HepG2 (cell line): ENCODE measurements around the gene ACACB. TPM values are rescaled to one million over a fixed set of nuclear protein-coding genes. Genes with fewer than 3 reads are reported as not detected.

Source experiments
- ATAC-seq: fragments of 200-7000 bp; cut with Tn5 transposase; 3 replicates; pipeline ENCODE4 v1.9.1; 2020; ENCODE audit warnings: mild to moderate bottlenecking, moderate library complexity
- BruUV-seq: library from RNA; stranded (reverse); fragments of 400-500 nt; replicated peaks from 2 replicates; lab custom pipeline; 2021; lab: Mats Ljungman, UMichigan
- CTCF ChIA-PET: fragments of 300-600 bp; formaldehyde crosslinking; extraction: SDS; loops from one replicate; lab custom pipeline; 2021; ENCODE audit warnings: low total read pairs, inconsistent platforms, low intra/inter-chr PET ratio; lab: Yijun Ruan, JAX
- POLR2A ChIA-PET: fragments of 350-600 bp; sonication (Branson Sonifier 250); formaldehyde crosslinking; loops from one replicate; lab custom pipeline; 2020; ENCODE audit warnings: antibody characterized with exemption, inconsistent platforms; lab: Yijun Ruan, JAX
- DNase-seq: peaks from one replicate; pipeline ENCODE4 v3.0.0-alpha.2; 2015; ENCODE audit warnings: low spot score
- FAIRE-seq: peaks from 3 replicates; lab custom pipeline; 2011; peaks lifted over from hg19 to GRCh38; lab: Jason Lieb, UNC
- H2AFZ ChIP-seq: one replicate; pipeline ENCODE4 v1.6.1; 2011; ENCODE audit warnings: low read length, inconsistent platforms
- H3K27ac ChIP-seq: fragments of 300-600 bp; 3 replicates; pipeline ENCODE4 v1.8.0; 2011; ENCODE audit warnings: mixed run types, mild to moderate bottlenecking, mixed read lengths, low read length, inconsistent platforms; ENCODE audit not compliant: insufficient read depth; ENCODE audit errors: extremely low read length
- H3K27me3 ChIP-seq, 2 experiments: fragments of 200-600 bp in 1 of 2; 2 replicates in 1 of 2; 3 replicates in 1 of 2; pipeline versions ENCODE4 v1.6.0 to v1.8.0; 2011; ENCODE audit warnings: low read length in 2 of 2, mild to moderate bottlenecking in 2 of 2, moderate library complexity in 2 of 2, inconsistent platforms in 1 of 2; ENCODE audit not compliant: insufficient read depth in 2 of 2, control insufficient read depth in 1 of 2
- H3K36me3 ChIP-seq, 2 experiments: fragments of 200-600 bp in 1 of 2; replicated peaks in 1 of 2; 2 replicates in 1 of 2; 3 replicates in 1 of 2; pipeline versions ENCODE4 v1.5.1 to v1.8.0; 2011; ENCODE audit warnings: low read length in 2 of 2, inconsistent platforms in 1 of 2; ENCODE audit not compliant: insufficient read depth in 2 of 2, control insufficient read depth in 1 of 2
- H3K4me1 ChIP-seq: 2 replicates; pipeline ENCODE4 v1.5.1; 2012; ENCODE audit warnings: low read length, inconsistent platforms; ENCODE audit not compliant: insufficient read depth
- H3K4me2 ChIP-seq: 2 replicates; pipeline ENCODE4 v1.6.0; 2011; ENCODE audit warnings: low read depth, low read length, inconsistent platforms
- H3K4me3 ChIP-seq, 3 experiments: fragments of 200-600 bp in 1 of 3; sonication (generic), shearing (Covaris generic) in 1 of 3; replicated peaks in 1 of 3; 2 replicates each; pipeline ENCODE4 v1.5.1; 2011 to 2016; ENCODE audit warnings: low read length in 3 of 3, inconsistent platforms in 2 of 3, low read depth in 2 of 3, mild to moderate bottlenecking in 2 of 3, control low read depth in 1 of 3, mixed read lengths in 1 of 3; ENCODE audit not compliant: insufficient read depth in 1 of 3
- H3K79me2 ChIP-seq: one replicate; pipeline ENCODE4 v1.6.1; 2011; ENCODE audit warnings: low read length, inconsistent platforms; ENCODE audit not compliant: insufficient read depth
- H3K9ac ChIP-seq: 2 replicates; pipeline ENCODE4 v1.6.0; 2011; ENCODE audit warnings: mild to moderate bottlenecking, low read depth, low read length, inconsistent platforms; ENCODE audit not compliant: insufficient read depth
- H3K9me3 ChIP-seq: 2 replicates; pipeline ENCODE4 v1.5.1; 2012; ENCODE audit warnings: mild to moderate bottlenecking, low read length
- H4K20me1 ChIP-seq: 2 replicates; pipeline ENCODE4 v1.6.0; 2011; ENCODE audit warnings: inconsistent platforms, mild to moderate bottlenecking, low read length, moderate library complexity; ENCODE audit not compliant: insufficient read depth
- ARNT ChIP-seq: fragments of 450-650 bp; IDR thresholded peaks from 2 replicates; pipeline ENCODE4 v1.6.1; 2017
- FOXA1 ChIP-seq, 2 experiments: fragments of 450-650 bp in 1 of 2; sonication (generic) in 1 of 2; formaldehyde crosslinking in 1 of 2; IDR thresholded peaks; 2 replicates each; pipeline versions ENCODE4 v1.4.0 to v1.6.1; 2016 to 2020; ENCODE audit warnings: missing genetic modification reagents in 1 of 2
- HMGA1 ChIP-seq: sonication (generic); formaldehyde crosslinking; conservative IDR thresholded peaks from 2 replicates; pipeline ENCODE4 v1.4.0; 2020; ENCODE audit warnings: missing genetic modification reagents
- IKZF4 ChIP-seq: sonication (generic); formaldehyde crosslinking; IDR thresholded peaks from 2 replicates; pipeline ENCODE4 v1.5.1; 2020; ENCODE audit warnings: borderline replicate concordance, mild to moderate bottlenecking, low read depth, missing genetic modification reagents; ENCODE audit errors: not compliant biosample characterization
- MATR3 ChIP-seq: sonication (generic); formaldehyde crosslinking; IDR thresholded peaks from 2 replicates; pipeline ENCODE4 v1.4.0; 2020; ENCODE audit warnings: missing genetic modification reagents
- MIER3 ChIP-seq: IDR thresholded peaks from 2 replicates; pipeline ENCODE4 v1.6.1; 2016; ENCODE audit warnings: missing compliant biosample characterization, borderline replicate concordance
- MYPOP ChIP-seq: sonication (generic); formaldehyde crosslinking; IDR thresholded peaks from 2 replicates; pipeline ENCODE4 v1.8.1; 2023; ENCODE audit warnings: mild to moderate bottlenecking, moderate library complexity, missing genetic modification reagents
- RARG ChIP-seq: sonication (generic); formaldehyde crosslinking; IDR thresholded peaks from 2 replicates; pipeline ENCODE4 v1.4.0; 2020; ENCODE audit warnings: low read depth, mild to moderate bottlenecking, missing genetic modification reagents
- SIN3A ChIP-seq: IDR thresholded peaks from 2 replicates; pipeline ENCODE4 v1.6.1; 2011; ENCODE audit warnings: low read depth, mild to moderate bottlenecking, control low read depth, low read length, borderline replicate concordance
- ZBTB7B ChIP-seq: sonication (generic); formaldehyde crosslinking; IDR thresholded peaks from 2 replicates; pipeline ENCODE4 v1.4.0; 2020; ENCODE audit warnings: missing genetic modification reagents
- ZNF232 ChIP-seq: sonication (generic); formaldehyde crosslinking; IDR thresholded peaks from 2 replicates; pipeline ENCODE4 v1.4.0; 2020; ENCODE audit warnings: missing genetic modification reagents, borderline replicate concordance
- ZNF552 ChIP-seq: sonication (generic); formaldehyde crosslinking; IDR thresholded peaks from 2 replicates; pipeline ENCODE4 v1.9.0; 2022; ENCODE audit warnings: missing genetic modification reagents, mild to moderate bottlenecking, borderline replicate concordance
- ZSCAN30 ChIP-seq: sonication (generic); formaldehyde crosslinking; IDR thresholded peaks from 2 replicates; pipeline ENCODE4 v1.5.0; 2020; ENCODE audit warnings: mild to moderate bottlenecking, missing genetic modification reagents
- WGBS: methylation state at CpG from one replicate; pipeline ENCODE4 v1.1.6; 2017; ENCODE audit warnings: low lambda C conversion rate; 5-methylcytosine and 5-hydroxymethylcytosine counted together
- in situ Hi-C: cut with HindIII; loops from 2 replicates; pipeline ENCODE4 v1.10.0; 2017; ENCODE audit warnings: low pct_unique_long_range_greater_than_20kb; ENCODE audit not compliant: extremely low pct_ligation_motif_present
- intact Hi-C: fragments of 100-400 bp; cut with micrococcal nuclease; formaldehyde crosslinking; loops from one replicate; pipeline ENCODE4 v1.10.0; 2022; ENCODE audit not compliant: unreplicated experiment
- polyA plus RNA-seq, 8 experiments: library from polyadenylated mRNA; depleted of rRNA in 3 of 8; stranded (reverse) in 7 of 8; unstranded in 1 of 8; fragments of >200 nt; fragmentation: Illumina TruSeq in 4 of 8; extraction: Trizol in 4 of 8; gene quantifications; 2 replicates each; pipeline versions ENCODE4 v1.2.1 to v1.2.3, GENCODE V29; 2011 to 2016; ENCODE audit warnings: low read depth in 4 of 8, missing spikeins in 1 of 8, mixed read lengths in 1 of 8; ENCODE audit not compliant: insufficient read depth in 1 of 8
- total RNA-seq, 5 experiments: library from RNA; depleted of rRNA; stranded (reverse); fragments of >200 nt; fragmentation: Illumina TruSeq; extraction: Trizol; gene quantifications; 2 replicates each; pipeline ENCODE4 v1.2.3, GENCODE V29; 2016; ENCODE audit warnings: low read depth in 1 of 5
- TF ChIP-seq, protein P1 (sequence below): sonication (generic); formaldehyde crosslinking; IDR thresholded peaks from 2 replicates; pipeline ENCODE4 v1.4.0; 2020; ENCODE audit warnings: missing genetic modification reagents
- TF ChIP-seq, protein P2 (sequence below): sonication (generic); formaldehyde crosslinking; IDR thresholded peaks from 2 replicates; pipeline ENCODE4 v1.5.0; 2020; ENCODE audit warnings: missing genetic modification reagents

ACACB gene
- total and polyA plus RNA-seq, 2 of the 13 experiments (the other 11 are each of a cell fraction or from before 2014, with no cell fraction given), result 6.2 to 8.6 TPM

DNA sequence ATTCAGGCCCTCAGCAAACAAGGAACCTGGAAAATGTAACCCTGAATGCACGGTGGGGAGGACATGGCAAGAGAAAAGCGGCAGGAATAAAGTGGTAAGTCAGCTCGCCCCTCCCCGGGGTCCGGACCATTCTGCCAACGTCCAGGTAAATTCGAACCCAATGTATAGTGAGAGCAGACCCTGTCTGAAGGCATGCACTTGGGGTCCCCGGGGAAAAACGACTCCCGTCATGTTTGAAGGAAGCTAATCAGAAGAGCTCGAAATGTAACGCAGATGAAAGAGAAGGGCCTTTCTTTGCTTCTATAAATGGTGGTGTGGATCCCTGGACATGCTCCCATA is 193 bp downstream of the ACACB start:
- peak overlapping the region; percentile 93 for H3K4me2 ChIP-seq
- H3K4me1 ChIP-seq, result peaks cover 76% of the 10 kb centered on the region
- 3% methylated on average over 12 of the region's 12 CpGs for WGBS
- no peaks in the 10 kb centered on the region; a peak in 1 of 5 replicates for H3K36me3 ChIP-seq
- TF ChIP-seq, protein P1, sequence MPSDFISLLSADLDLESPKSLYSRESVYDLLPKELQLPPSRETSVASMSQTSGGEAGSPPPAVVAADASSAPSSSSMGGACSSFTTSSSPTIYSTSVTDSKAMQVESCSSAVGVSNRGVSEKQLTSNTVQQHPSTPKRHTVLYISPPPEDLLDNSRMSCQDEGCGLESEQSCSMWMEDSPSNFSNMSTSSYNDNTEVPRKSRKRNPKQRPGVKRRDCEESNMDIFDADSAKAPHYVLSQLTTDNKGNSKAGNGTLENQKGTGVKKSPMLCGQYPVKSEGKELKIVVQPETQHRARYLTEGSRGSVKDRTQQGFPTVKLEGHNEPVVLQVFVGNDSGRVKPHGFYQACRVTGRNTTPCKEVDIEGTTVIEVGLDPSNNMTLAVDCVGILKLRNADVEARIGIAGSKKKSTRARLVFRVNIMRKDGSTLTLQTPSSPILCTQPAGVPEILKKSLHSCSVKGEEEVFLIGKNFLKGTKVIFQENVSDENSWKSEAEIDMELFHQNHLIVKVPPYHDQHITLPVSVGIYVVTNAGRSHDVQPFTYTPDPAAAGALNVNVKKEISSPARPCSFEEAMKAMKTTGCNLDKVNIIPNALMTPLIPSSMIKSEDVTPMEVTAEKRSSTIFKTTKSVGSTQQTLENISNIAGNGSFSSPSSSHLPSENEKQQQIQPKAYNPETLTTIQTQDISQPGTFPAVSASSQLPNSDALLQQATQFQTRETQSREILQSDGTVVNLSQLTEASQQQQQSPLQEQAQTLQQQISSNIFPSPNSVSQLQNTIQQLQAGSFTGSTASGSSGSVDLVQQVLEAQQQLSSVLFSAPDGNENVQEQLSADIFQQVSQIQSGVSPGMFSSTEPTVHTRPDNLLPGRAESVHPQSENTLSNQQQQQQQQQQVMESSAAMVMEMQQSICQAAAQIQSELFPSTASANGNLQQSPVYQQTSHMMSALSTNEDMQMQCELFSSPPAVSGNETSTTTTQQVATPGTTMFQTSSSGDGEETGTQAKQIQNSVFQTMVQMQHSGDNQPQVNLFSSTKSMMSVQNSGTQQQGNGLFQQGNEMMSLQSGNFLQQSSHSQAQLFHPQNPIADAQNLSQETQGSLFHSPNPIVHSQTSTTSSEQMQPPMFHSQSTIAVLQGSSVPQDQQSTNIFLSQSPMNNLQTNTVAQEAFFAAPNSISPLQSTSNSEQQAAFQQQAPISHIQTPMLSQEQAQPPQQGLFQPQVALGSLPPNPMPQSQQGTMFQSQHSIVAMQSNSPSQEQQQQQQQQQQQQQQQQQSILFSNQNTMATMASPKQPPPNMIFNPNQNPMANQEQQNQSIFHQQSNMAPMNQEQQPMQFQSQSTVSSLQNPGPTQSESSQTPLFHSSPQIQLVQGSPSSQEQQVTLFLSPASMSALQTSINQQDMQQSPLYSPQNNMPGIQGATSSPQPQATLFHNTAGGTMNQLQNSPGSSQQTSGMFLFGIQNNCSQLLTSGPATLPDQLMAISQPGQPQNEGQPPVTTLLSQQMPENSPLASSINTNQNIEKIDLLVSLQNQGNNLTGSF, result no peak
- TF ChIP-seq, protein P2, sequence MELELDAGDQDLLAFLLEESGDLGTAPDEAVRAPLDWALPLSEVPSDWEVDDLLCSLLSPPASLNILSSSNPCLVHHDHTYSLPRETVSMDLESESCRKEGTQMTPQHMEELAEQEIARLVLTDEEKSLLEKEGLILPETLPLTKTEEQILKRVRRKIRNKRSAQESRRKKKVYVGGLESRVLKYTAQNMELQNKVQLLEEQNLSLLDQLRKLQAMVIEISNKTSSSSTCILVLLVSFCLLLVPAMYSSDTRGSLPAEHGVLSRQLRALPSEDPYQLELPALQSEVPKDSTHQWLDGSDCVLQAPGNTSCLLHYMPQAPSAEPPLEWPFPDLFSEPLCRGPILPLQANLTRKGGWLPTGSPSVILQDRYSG (CRISPR knock-in tag), result no peak
- peak; percentile 33; the same call in 1 of the 2 replicates for TF ChIP-seq ZNF232
- no peak for TF ChIP-seq HMGA1
- TF ChIP-seq ZNF552, result no peak
- TF ChIP-seq MYPOP, result no peak
- no peak for TF ChIP-seq MIER3 (CRISPR knock-in tag)
- no peak for TF ChIP-seq FOXA1 (IDR thresholded peaks at IDR 0.05)
- 0 out of 2 replicates have a peak, but pooled peaks have one; percentile 1 for TF ChIP-seq FOXA1 (CRISPR knock-in tag; IDR thresholded peaks at IDR 0.05)
- 0 out of 2 replicates have a peak, but pooled peaks have one; percentile 27 for TF ChIP-seq ZBTB7B (CRISPR knock-in tag)
- TF ChIP-seq RARG (CRISPR knock-in tag), result no peak
- TF ChIP-seq ZSCAN30 (CRISPR knock-in tag), result no peak
- TF ChIP-seq ARNT, result no peak
- no peak for TF ChIP-seq MATR3 (CRISPR knock-in tag)
- TF ChIP-seq IKZF4 (CRISPR knock-in tag), result no peak
- 0 out of 2 replicates have a peak, but pooled peaks have one; percentile 7 for TF ChIP-seq SIN3A
- intact Hi-C loops, result loop anchor here (5.0 kb wide), 2 partner anchors 36 to 131 kb away; no protein-coding TSS in a partner anchor
- peak; percentile 25 for ATAC-seq
- H3K27me3 ChIP-seq, result no peaks in the 10 kb centered on the region
- POLR2A ChIA-PET, result interaction anchor here (0.9 to 3.2 kb wide), 14 partner anchors 17 to 554 kb away, joined by 3 to 22 read pairs (median 4); partner anchors contain the start of genes ISCU and SSH1
- H4K20me1 ChIP-seq, result no peaks in the 10 kb centered on the region
- FAIRE-seq, result no peak
- CTCF ChIA-PET, result no interaction called here
- peak overlapping the region; percentile 52 to 86 (median 65) for H3K4me3 ChIP-seq
- H3K27ac ChIP-seq, result peak overlapping the region; percentile 97
- no peaks in the 10 kb centered on the region for H3K9me3 ChIP-seq
- H2AFZ ChIP-seq, result peak overlapping the region; percentile 64
- peak overlapping the region; percentile 80 for H3K9ac ChIP-seq
- H3K79me2 ChIP-seq, result peaks cover 13% of the 10 kb centered on the region
- BruUV-seq, result no TSS peak
- DNase-seq, result no peak
- in situ Hi-C loops, result no loop called here
